ENCODE results near the gene TARBP1.
A peak's percentile ranks its signal among the peaks of the same experiment; 100 is the strongest.

TARBP1 gene

GRCh38 chr1:234489698-234490077, 10.7 kb upstream of the TARBP1 start:
- H3K4me3 ChIP-seq (replicated peaks; ENCODE audit: low read depth, low read length): no peak overlapping the region
- DNase-seq (ENCODE audit: extremely low read depth, insufficient read length): no peak
- no peaks in the 10 kb centered on the region for H3K27me3 ChIP-seq (replicated peaks; ENCODE audit: control insufficient read depth, insufficient read depth, low read length)
- TF ChIP-seq CTCF (IDR thresholded peaks at IDR 0.05; ENCODE audit: insufficient read depth, low read length, poor library complexity, severe bottlenecking): no peak
- H3K36me3 ChIP-seq (ENCODE audit: control insufficient read depth, insufficient read depth, low read length): no peaks in the 10 kb centered on the region

- Histone ChIP-seq H3K27me3 (replicated peaks; ENCODE audit: control insufficient read depth, insufficient read depth, low read length) (no peaks in the 10 kb centered on the region), H3K36me3 (ENCODE audit: control insufficient read depth, insufficient read depth, low read length) (no peaks in the 10 kb centered on the region), H3K4me3 (replicated peaks; ENCODE audit: low read depth, low read length) (no peak overlapping the region)
- TF ChIP-seq CTCF (IDR thresholded peaks at IDR 0.05; ENCODE audit: insufficient read depth, low read length, poor library complexity, severe bottlenecking): no peak
- no peak for DNase-seq (ENCODE audit: extremely low read depth, insufficient read length)
These were observed 10.2 kb upstream of the TARBP1 start for GRCh38 chr1:234489007-234489697.

- Histone ChIP-seq H3K27me3 (replicated peaks; ENCODE audit: control insufficient read depth, insufficient read depth, low read length) (no peaks in the 10 kb centered on the region), H3K4me3 (replicated peaks; ENCODE audit: low read depth, low read length) (no peak overlapping the region)
- peak; percentile 60 for DNase-seq (ENCODE audit: extremely low read depth, insufficient read length)
These were observed 9.4 kb upstream of the TARBP1 start for GRCh38 chr1:234488054-234489006.

DNA sequence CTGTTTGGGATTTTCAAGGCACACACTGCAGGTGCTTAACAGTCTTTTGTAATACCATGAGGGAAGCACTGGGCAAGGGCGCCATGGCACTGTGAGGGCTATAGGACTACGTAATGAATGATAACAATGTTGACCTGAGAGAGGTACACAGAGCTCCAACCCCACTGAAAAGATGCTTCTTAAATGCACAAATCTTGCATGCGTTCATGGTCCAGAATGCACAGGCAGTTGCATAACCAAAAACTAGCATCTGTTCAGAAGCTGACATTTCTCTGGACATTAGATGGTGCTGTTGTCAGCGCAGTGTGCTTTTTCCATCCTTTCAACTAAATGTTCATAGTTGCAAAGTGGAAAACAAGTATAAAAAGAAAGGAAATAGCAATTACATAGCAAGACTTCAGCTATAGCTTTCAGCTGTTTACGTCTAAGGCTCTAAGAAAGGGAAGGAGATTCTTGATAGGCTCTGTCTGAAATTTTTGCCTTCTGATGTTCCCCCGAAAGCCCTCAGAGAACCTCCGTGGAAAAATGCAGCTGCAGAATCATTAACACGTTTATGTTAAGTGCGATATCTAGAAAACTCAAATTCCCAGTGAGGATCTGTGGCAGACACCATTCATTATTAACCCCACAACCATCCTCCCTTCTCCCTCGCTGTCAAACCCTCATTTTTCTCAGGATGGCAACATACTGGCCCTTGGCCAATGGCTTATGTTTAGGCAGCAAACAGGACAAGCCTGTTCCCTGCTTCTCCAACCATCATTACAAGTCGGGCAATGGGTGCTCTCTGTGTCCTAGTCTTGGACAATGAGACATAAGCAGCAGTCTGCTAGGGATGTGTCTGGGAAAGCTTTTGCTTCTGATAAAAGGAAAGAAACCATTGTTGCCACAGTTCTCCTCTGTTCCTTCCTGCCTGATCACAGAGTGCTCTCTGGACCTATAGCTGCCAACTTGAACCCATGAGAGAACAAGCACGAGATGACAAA, 8.2 kb upstream of the TARBP1 start:
- H3K4me3 ChIP-seq (replicated peaks; ENCODE audit: low read depth, low read length): no peak overlapping the region
- no peaks in the 10 kb centered on the region for H3K36me3 ChIP-seq (ENCODE audit: control insufficient read depth, insufficient read depth, low read length)
- H3K27me3 ChIP-seq (replicated peaks; ENCODE audit: control insufficient read depth, insufficient read depth, low read length): no peaks in the 10 kb centered on the region
- no peak for DNase-seq (ENCODE audit: extremely low read depth, insufficient read length)
- TF ChIP-seq CTCF (IDR thresholded peaks at IDR 0.05; ENCODE audit: insufficient read depth, low read length, poor library complexity, severe bottlenecking): peak; percentile 47

More at GRCh38 chr1:234488054-234489006, 9.4 kb upstream of the TARBP1 start:
- no peak for TF ChIP-seq CTCF (IDR thresholded peaks at IDR 0.05; ENCODE audit: insufficient read depth, low read length, poor library complexity, severe bottlenecking)
- H3K36me3 ChIP-seq (ENCODE audit: control insufficient read depth, insufficient read depth, low read length): no peaks in the 10 kb centered on the region

- H3K36me3 ChIP-seq (ENCODE audit: control insufficient read depth, insufficient read depth, low read length): no peaks in the 10 kb centered on the region
- no peak for DNase-seq (ENCODE audit: extremely low read depth, insufficient read length)
- no peak overlapping the region for H3K4me3 ChIP-seq (replicated peaks; ENCODE audit: low read depth, low read length)
- no peak for TF ChIP-seq CTCF (IDR thresholded peaks at IDR 0.05; ENCODE audit: insufficient read depth, low read length, poor library complexity, severe bottlenecking)
- H3K27me3 ChIP-seq (replicated peaks; ENCODE audit: control insufficient read depth, insufficient read depth, low read length): no peaks in the 10 kb centered on the region
These were observed 6.2 kb upstream of the TARBP1 start for GRCh38 chr1:234484991-234485739.

All from GM06990 (cell line).